Right lobe of liver (tissue), 6 donors: Measurements from ENCODE around the gene RBM18. TPM values are rescaled to one million over a fixed set of nuclear protein-coding genes. Genes with fewer than 3 reads are reported as not detected.

Source experiments
- ATAC-seq, 4 donors: fragments of 200-7000 bp; cut with Tn5 transposase; one replicate each; pipeline ENCODE4 v1.9.1; 2020; ENCODE audit warnings: mild to moderate bottlenecking in 4 of 4, moderate library complexity in 4 of 4
- DNase-seq, 3 donors: peaks; one replicate each; pipeline ENCODE4 v3.0.0-alpha.2; 2020
- H3K27ac ChIP-seq, 3 donors: fragments of 200-600 bp; one replicate each; pipeline ENCODE4 v1.8.0; 2022
- H3K27me3 ChIP-seq, 2 donors: fragments of 200-600 bp; one replicate each; pipeline ENCODE4 v1.8.0; 2022
- H3K36me3 ChIP-seq, 4 donors: fragments of 200-600 bp; sonication (generic) in 1 of 4; one replicate each; pipeline versions ENCODE4 v1.5.1 to v1.8.0; 2017 to 2022; ENCODE audit warnings: control low read depth in 1 of 4
- H3K4me1 ChIP-seq, 4 donors: fragments of 200-600 bp; sonication (generic) in 1 of 4; one replicate each; pipeline versions ENCODE4 v1.5.1 to v1.8.0; 2017 to 2022; ENCODE audit warnings: control low read depth in 1 of 4
- H3K4me3 ChIP-seq, 3 donors: fragments of 200-600 bp; one replicate each; pipeline ENCODE4 v1.8.0; 2022
- H3K9me3 ChIP-seq, 4 donors: fragments of 200-600 bp; sonication (generic) in 1 of 4; one replicate each; pipeline versions ENCODE4 v1.5.1 to v1.8.0; 2017 to 2022; ENCODE audit warnings: control low read depth in 1 of 4
- CTCF ChIP-seq, 4 donors: fragments of 200-600 bp in 3 of 4; fragments of 450-650 bp in 1 of 4; IDR thresholded peaks; one replicate each; pipeline versions ENCODE4 v1.5.1 to v1.8.0; 2016 to 2022; ENCODE audit warnings: antibody characterized with exemption in 4 of 4, mild to moderate bottlenecking in 2 of 4
- POLR2A ChIP-seq: fragments of 450-650 bp; IDR thresholded peaks from one replicate; pipeline ENCODE4 v1.6.1; 2017; ENCODE audit warnings: antibody characterized with exemption, mild to moderate bottlenecking
- WGBS: methylation state at CpG from one replicate; pipeline ENCODE4 v1.1.6; 2018; ENCODE audit warnings: low coverage, low lambda C conversion rate; ENCODE audit not compliant: insufficient coverage; ENCODE audit errors: missing lambda C conversion rate; 5-methylcytosine and 5-hydroxymethylcytosine counted together
- intact Hi-C, 2 donors: fragments of 100-400 bp; cut with DNase I; formaldehyde crosslinking; loops; one replicate each; pipeline versions ENCODE4 v1.11.2 to v1.14.1; 2022
- total RNA-seq, 6 experiments: library from RNA; depleted of rRNA in 2 of 6; stranded (reverse); fragments of >200 nt in 2 of 6; fragmentation: NEBNext Ultra II Directional in 3 of 6; extraction: Animal tissue kit (Norgen Biotek cat#: 25700) in 3 of 6; gene quantifications; one replicate each; pipeline versions ENCODE4 v1.1.0 to v1.2.4, GENCODE V29; 2016 to 2023
- donor health status: DM: no; HTN: yes; CAD: no.
- donor health status: DM: no; HTN: no; CAD: no.
- donor health status: DM: no; HTN: no; CAD: no.
- donor health status: DM: no; HTN: yes; CAD: no.
- donor health status: DM: no; HTN: yes; CAD: no.

Gene RBM18
- total RNA-seq, 6 experiments from 2014 or later, result 3.4 to 9.3 (median 8.7) TPM

GRCh38 chr9:122214507-122214906 lies 50.1 kb downstream of the RBM18 start:
- intact Hi-C loops, result no loop called here
- H3K27ac ChIP-seq, result no peak overlapping the region
- 40% methylated on average over 9 of the region's 9 CpGs for WGBS
- no peak for ATAC-seq
- H3K36me3 ChIP-seq, result no peaks in the 10 kb centered on the region
- H3K27me3 ChIP-seq, result peaks cover 4 to 21% of the 10 kb centered on the region in 2 donors
- TF ChIP-seq CTCF (IDR thresholded peaks at IDR 0.05) (no peak), POLR2A (no peak)
- H3K4me3 ChIP-seq, result no peak overlapping the region
- no peak for DNase-seq
- no peaks in the 10 kb centered on the region for H3K9me3 ChIP-seq
- peaks cover 0 to 4% (median 0%) of the 10 kb centered on the region in 4 donors for H3K4me1 ChIP-seq

- peaks cover 0 to 18% of the 10 kb centered on the region in 2 donors for H3K27me3 ChIP-seq
- H3K9me3 ChIP-seq, result no peaks in the 10 kb centered on the region
- H3K4me3 ChIP-seq, result peak overlapping the region in 2 of 3 donors; percentile 16 to 39
- H3K36me3 ChIP-seq, result no peaks in the 10 kb centered on the region
- intact Hi-C loops, result no loop called here
- ATAC-seq, result peak; percentile 51 to 68 (median 64)
- TF ChIP-seq CTCF (IDR thresholded peaks at IDR 0.05), result no peak
- TF ChIP-seq POLR2A, result no peak
- no peak overlapping the region for H3K27ac ChIP-seq
- 0% methylated on average over 2 of the region's 93 CpGs for WGBS
- no peak for DNase-seq
- H3K4me1 ChIP-seq, result no peaks in the 10 kb centered on the region
Measured at GRCh38 chr9:122213589-122214413, 50.8 kb downstream of the RBM18 start.

GRCh38 chr9:122213102-122213588 lies 51.5 kb downstream of the RBM18 start:
- no peaks in the 10 kb centered on the region for H3K36me3 ChIP-seq
- H3K27ac ChIP-seq, result no peak overlapping the region
- intact Hi-C loops, result no loop called here
- ATAC-seq (no peak), DNase-seq (no peak)
- no peak overlapping the region for H3K4me3 ChIP-seq
- TF ChIP-seq POLR2A (no peak), CTCF (IDR thresholded peaks at IDR 0.05) (no peak)
- WGBS, result 27% methylated on average over 12 of the region's 20 CpGs
- H3K27me3 ChIP-seq, result peaks cover 0 to 18% of the 10 kb centered on the region in 2 donors
- H3K9me3 ChIP-seq, result no peaks in the 10 kb centered on the region
- no peaks in the 10 kb centered on the region for H3K4me1 ChIP-seq

GRCh38 chr9:122212473-122213004 lies 52.1 kb downstream of the RBM18 start:
- H3K4me1 ChIP-seq, result no peaks in the 10 kb centered on the region
- ATAC-seq (no peak), DNase-seq (no peak)
- no peak overlapping the region for H3K4me3 ChIP-seq
- H3K27ac ChIP-seq, result no peak overlapping the region
- peaks cover 0 to 18% of the 10 kb centered on the region in 2 donors for H3K27me3 ChIP-seq
- H3K9me3 ChIP-seq, result no peaks in the 10 kb centered on the region
- TF ChIP-seq CTCF (IDR thresholded peaks at IDR 0.05) (no peak), POLR2A (no peak)
- 53% methylated on average over 4 of the region's 7 CpGs for WGBS
- no peaks in the 10 kb centered on the region for H3K36me3 ChIP-seq
- intact Hi-C loops, result no loop called here
